C1 segment of cervical spinal cord (tissue), 14 donors: ENCODE measurements around the gene KLF13.

Experiments used
- DNase-seq, 14 donors: peaks; one replicate each; lab custom pipeline; 2025; lab: John Stamatoyannopoulos, UW

Gene KLF13

DNA sequence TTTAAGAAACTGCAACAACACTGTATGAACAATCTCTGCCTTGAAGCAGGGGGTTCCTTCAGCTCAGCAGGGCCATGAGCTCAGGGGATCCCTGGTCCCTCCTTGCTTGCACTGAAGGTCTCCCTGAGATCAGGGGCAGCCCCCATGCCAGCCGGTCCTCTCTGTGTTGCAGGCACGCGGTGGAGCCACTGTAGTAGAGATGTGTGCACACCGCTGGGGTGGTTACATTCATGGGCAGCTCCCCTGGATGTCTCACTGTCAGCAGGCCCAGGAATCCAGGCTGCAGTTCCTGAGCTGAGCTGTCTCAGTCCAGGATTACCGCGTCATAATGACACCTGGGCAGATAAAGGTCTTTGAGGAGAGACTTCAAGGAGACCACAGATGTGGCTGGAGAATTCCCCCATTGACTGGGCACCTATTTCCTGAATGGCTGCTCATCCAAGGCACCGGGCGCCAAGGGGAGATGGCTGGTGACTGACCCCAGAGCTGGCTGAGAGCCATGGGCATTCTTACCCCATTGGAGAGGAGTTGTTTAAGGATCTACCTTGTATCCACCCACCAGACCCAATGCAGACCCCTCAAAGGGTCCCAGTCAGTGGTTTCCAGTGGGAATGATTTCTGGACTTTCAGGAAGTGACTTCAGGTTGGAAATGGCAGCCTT, 10.4 kb upstream of the KLF13 start:
- no peak for DNase-seq

DNA sequence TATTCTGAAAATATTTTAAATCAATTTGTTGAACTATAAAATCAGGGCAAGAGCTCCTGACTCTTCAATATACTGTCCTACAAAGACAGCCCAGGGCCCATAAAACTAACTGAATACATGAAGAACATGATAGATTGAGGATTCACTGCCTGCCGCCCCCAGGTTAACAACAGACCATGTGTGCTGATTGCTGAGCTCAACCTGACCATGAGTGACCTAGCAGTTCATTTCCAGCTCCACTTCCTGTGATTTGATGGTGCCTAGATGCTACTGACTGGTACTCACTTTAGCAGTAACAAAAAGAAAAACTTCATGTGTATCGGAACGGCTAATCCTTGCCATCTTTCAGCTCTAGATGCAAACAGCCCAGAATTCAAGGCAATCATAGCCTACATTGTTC, 9.6 kb upstream of the KLF13 start:
- DNase-seq = no peak

DNA sequence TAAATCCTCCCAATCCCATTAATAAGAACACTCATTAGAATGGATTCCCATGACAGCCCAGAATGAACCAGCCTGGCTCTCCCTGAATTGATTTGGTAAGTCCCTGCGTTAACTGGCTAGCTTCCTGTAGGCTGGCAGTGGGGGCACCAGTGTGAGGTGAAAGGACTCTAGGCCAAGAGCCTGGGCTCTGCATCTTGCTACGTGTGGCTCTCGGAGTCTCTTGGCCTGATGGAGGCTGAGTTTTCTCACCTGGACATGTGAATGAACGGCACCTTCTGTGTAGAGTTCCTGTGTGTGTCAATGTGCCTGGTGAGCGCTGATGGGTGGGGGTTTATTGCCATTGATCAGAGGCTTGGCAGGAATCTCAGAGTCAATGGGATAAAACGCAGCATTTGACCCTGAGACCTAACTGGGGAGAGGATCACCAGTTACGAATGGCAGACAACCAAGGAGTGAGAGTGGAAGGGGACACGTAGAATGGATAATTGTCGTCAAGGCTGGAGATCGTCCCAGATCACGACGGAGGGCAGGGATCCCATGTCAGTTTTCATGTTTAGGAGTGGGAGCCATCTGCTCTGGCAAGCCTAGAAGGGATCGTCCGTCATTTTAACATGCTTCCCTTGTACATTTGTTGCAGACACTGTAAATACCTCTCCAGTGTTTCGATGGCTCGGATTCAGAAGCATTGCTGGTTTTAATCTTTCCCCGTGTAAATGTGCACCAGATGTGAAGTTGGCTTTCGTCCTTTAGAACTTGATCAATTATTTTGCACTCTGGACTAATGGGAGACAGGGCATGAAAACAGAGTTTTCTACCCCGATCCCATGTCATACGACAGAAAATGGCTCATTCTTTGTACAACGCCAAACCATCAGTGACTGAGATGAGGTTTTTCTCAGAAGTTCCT, 9.0 kb upstream of the KLF13 start:
- no peak for DNase-seq

DNA sequence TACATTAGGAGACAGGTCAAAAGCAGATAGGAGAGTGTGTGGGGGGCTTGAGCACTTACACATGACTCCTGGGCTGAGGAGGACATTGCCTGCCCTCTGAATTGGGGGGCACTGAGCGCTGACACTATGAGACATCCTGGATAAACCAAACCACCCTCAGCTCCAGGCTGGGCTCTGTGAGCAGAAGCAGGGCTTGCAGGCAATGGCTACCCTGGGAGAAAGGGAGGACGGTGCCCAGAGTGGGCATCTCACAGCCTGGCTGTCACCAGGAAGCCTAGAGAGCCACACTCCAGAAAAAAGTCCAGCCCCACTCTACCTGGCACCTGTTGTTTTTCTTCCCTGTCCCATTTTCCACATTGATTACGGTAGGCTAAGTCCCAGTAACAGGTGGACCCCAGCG, 8.2 kb upstream of the KLF13 start:
- no peak for DNase-seq

- DNase-seq = no peak
Observed at GRCh38 chr15:31320022-31320421, 6.6 kb upstream of the KLF13 start.

GRCh38 chr15:31321418-31321817, 5.2 kb upstream of the KLF13 start:
- DNase-seq = no peak

- DNase-seq = no peak
Observed at GRCh38 chr15:31322504-31322903, 4.1 kb upstream of the KLF13 start.

DNA sequence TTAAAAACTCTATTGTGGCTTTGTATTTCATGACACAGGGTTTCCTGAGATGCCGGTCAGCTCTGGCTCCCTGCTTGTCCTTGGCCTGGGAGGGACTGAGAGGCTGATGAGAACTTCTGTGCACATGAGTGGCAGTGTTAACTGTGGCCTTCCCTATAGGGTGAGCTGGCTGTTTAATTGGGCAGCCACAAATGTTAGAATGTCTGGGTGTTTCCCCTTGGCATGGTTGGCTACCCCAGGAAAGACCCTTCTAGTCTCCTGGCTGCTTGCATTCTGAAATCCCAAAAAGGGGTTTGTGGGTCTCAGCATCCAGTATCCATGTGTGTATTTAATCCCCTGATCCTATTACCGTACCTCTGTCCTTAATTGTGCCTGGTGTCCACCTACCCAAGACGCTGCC, 3.0 kb upstream of the KLF13 start:
- DNase-seq = no peak

DNA sequence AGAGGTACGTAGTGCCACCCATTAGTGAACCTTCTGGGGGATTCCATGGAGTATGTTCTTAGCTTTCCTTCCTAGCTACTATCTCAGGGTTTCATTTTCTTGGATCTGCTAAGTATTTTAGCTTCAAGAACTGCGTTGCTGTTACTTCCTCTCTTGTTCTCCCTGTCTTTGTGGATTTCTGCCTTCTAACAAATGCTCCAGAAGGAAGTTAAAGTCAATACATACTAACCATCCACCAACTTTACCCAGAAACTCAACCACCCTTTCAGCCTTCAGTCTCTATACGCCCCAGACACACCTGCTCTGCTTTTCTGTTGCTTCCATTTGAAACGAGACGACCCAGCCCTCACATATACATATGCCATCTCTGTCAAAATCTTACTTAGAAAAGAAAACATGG, 2.4 kb upstream of the KLF13 start:
- DNase-seq = no peak

DNA sequence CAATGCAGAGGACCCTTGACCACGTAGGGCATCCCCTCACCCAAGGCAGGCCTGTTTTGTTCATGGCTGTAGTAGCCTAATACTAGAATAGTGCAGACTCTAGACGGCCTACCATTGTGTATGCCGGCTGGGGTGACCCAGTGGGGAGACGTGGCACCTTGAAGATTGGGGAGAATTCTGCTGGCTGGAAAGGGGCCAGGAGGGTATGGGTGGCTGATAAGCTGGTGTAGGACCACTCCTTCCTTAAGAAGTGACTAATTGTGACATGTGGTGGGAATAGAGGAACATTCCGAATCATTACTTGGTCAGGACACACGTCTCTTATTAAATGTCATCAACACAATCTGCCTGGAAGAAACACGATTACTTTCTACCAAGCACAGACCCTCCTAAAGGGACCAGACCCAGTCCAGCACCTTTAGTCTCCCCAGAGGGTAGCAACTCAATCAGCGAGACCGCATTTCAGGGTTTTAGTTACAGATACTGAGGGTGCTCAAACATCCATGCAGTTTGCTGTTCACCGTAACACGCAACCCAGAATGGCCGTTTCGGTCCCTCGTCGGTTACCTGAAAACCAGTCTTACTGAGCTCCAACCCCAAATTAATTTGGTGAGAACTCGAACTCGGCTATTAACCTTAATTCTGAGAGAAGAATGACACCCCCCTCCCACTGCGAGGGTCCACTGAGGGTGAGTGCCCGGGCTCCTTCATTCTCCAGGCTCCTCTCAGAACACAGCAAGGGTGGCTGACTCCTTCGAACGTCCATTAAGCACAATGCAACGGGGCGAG, 1.6 kb upstream of the KLF13 start:
- no peak for DNase-seq

DNA sequence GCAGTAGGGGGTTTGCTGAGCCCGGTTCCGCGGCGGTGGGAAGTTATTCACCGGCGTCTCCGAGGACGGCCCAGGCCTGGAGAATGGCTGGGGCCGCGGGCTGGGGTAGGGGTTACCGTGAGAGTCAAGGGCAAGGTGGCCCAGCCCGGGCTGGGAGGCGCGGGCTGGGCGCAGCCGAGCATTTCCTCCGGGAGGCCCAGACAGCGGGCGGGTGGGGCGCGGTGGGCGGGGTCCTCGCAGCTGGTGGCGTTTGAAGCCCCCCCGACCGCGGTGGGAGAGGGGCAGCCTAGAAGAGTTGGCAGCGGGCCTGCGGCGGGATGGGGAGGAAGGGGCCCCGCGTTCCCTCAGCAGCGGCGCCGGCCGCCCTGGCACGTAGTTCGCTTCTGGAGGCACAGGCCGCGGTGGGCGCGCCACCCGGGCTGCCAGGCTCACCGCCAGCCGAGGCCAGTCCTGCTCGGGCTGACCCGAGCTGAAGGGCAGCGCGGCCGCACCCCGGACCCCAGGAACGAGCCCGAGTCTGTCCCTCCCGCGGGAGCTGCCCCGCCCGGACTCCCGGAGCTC, 960 bp upstream of the KLF13 start:
- DNase-seq = peak in 11 of 14 donors; percentile 71 to 94 (median 80)

- DNase-seq = peak in 6 of 14 donors; percentile 61 to 92 (median 85)
Observed at GRCh38 chr15:31326875-31327668, 437 bp downstream of the KLF13 start.

DNA sequence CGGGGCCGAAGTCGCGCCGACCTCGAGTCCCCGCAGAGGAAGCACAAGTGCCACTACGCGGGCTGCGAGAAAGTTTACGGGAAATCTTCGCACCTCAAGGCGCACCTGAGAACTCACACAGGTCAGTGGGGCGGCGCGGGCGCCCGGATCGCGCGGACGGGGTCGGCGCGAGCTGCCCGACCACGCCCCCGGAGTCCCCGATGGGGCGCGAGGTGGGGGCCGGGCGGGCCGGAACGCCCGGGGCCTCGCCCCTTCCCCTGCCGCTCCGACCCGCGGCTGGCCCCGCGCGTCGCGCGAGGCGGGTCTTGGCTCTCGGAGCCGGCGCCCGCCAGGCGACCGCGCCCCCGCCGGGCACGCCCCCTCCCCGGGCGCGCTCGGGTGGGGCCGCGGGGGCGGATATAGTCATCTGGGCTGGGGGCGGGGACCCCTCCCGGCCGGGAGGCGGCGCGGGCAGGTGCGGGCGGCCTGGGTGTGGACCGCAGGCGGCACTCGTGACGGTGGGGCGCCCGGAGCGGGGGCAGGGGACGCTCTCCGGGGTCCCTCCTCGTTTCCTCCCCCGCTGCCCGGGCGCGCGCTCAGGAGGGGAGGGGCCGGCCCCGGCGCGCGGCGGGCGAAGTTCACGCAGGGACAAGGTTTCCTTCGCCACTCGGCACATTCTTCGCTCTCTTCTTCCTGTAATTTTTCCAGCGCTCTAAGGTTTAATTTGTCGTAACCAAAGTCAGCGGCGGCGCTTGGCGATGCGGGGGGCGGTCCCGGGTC, 1.2 kb downstream of the KLF13 start:
- DNase-seq = peak in 7 of 14 donors; percentile 30 to 80 (median 65)

DNA sequence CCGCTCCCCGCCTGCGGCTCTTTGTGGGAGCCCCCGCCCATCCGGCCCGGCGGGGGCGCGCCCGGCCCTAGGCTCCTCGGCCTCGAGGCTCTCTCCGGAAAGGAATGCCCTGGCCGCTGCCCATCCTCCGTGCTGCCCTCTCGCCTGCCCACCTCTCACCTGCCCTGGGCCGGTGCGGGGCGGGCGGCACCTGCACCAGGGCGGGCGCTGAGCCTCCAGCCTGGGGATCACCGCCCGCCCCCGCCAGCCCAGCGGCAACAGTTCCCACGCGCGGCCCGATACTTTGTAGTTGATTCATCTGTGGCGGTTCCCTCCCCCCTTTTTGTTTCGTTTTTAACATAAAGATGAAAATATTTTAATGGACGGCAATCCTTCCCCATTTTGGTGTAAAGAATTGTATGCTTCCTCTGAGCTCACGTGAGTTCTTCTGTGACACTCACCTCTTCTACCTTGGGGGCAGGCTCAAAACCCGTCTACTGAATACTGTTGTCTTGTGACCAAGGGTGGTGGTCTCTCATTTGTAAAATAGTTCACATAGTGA, 1.9 kb downstream of the KLF13 start:
- DNase-seq = peak in 1 of 14 donors; percentile 79

GRCh38 chr15:31328969-31329639, 2.5 kb downstream of the KLF13 start:
- DNase-seq = no peak

GRCh38 chr15:31329640-31330010, 3.0 kb downstream of the KLF13 start:
- DNase-seq = no peak

DNA sequence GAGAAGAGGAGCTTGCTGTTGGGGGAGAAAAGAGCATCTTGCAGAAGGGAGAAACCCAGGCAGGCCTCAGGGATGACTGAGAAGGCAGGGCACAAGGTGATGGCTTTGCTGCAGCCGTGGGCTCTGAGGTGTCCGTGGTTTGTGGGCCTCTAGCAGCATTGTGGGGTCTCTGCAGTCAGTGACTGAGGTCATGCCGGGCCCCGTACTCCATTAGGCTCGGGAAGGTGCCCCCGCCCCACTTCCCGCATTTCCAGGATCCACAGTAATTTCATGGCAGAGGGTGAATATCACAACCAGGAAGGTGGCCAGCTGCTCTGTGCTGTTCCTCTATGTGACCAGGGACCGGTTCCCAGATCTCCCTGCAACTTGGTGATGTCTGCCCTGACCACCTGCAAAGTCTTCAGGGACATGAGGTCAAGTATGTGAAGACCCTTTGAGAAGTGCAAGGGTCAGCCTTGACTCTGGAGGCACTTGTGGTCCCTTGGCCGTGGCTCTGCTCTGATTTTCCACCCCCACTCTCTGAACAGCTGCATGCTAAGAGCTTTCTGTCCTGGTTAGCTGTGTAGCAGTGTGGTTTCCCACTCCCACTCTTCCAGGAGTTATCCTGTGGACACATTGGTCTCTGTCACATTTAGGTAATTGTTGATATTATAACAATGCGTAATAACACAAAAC, 3.6 kb downstream of the KLF13 start:
- no peak for DNase-seq

DNA sequence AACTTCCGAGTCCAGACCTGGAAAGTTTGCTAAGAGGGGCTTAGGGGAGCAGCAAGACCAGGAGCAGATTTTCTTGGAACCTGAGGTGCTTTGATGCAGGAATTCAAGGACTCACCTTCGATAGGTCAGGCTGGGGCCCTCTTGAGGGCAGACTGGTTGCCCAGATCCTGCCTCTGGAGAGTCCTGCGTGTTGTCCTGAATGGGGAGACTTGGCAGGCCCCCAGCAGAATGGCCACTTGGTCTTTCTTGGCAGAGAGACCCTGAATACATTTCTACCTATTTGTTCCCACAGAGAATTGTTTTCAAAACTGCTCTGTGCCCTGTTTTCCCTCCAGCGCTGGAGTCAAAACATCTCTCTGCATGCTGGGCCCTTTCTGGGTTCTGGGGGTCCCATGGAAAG, 4.2 kb downstream of the KLF13 start:
- DNase-seq = peak in 1 of 14 donors; percentile 33

- DNase-seq = no peak
Observed at GRCh38 chr15:31331389-31331788, 4.8 kb downstream of the KLF13 start.
